ENCODE data around the gene ALLC. TPM values are rescaled to one million over a fixed set of nuclear protein-coding genes. Genes with fewer than 3 reads are reported as not detected.

Gene ALLC
- total and polyA plus RNA-seq, 4 donors = 0.09 to 1.4 (median 0.74) TPM

DNA sequence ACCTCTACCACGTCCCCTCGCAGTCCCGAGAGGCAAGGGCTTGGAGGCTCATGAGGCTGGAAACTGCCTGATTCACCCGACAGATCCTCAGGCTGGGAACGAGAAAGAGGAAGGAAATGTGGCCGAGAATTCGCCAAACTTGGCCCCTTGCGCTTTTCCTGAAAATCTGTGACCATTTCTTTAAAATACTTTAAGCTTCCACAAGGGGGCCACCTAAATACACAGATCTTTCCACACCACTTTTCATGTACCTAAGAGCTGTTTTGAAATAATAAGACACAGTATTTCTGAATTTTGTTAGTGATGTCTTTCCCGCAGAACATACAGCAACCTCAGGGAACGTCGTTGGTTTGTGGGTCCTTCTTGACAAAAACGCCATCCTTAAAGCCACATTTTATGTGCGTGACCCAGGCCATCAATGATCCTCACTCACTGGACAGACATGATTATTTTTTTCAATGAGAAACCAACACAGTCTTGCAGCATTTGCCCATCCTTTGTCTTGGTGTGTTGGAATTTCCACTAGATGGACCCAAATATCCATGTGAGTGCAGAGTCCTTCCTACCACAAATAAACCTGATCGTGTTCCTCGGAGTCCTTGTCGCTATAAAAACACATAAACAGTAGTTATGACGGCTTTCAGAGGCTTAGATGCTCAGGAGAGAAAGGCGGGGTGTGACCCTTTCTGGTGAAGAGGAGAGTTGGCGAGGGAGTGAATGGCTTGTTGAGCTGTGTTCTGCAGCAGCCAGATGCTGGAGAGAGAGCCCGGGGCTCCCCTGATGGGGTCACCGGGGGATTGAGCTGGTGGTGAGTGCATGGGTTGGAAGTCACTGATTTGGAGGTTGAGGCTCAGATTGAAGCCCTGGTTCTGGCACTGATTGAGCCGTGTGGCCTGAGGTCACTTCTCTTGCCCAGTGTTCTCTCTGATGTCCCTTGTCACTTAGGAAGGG is 70.4 kb downstream of the ALLC start:
- Histone ChIP-seq H3K27ac (ENCODE audit: low read depth in 1 of 2, low read length in 2 of 2) (no peak overlapping the region), H3K36me3 (ENCODE audit: control insufficient read depth in 4 of 4, insufficient read depth in 3 of 4, low read depth in 1 of 4, low read length in 3 of 4) (no peaks in the 10 kb centered on the region), H3K4me3 (ENCODE audit: low read depth in 1 of 3, low read length in 3 of 3) (no peak overlapping the region), H3K9ac (ENCODE audit: low read depth in 1 of 2, low read length in 2 of 2) (no peak overlapping the region), H3K9me3 (ENCODE audit: control insufficient read depth in 4 of 4, low read length in 3 of 4) (no peaks in the 10 kb centered on the region), H3K27me3 (ENCODE audit: control insufficient read depth in 4 of 4, insufficient read depth in 4 of 4, low read length in 3 of 4) (peaks cover 0 to 3% (median 0%) of the 10 kb centered on the region in 4 donors), H3K4me1 (ENCODE audit: control insufficient read depth in 4 of 4, insufficient read depth in 4 of 4, low read length in 3 of 4) (peaks cover 0 to 4% (median 0%) of the 10 kb centered on the region in 4 donors)
- WGBS = 37% methylated on average over 22 of the region's 22 CpGs
- DNase-seq (ENCODE audit: low spot score) = no peak
- TF ChIP-seq RXRA (IDR thresholded peaks at IDR 0.05) (no peak), RAD21 (IDR thresholded peaks at IDR 0.05) (peak; percentile 81), GABPA (IDR thresholded peaks at IDR 0.05 in 1 of 2, conservative IDR thresholded peaks at IDR 0.05 in 1 of 2) (no peak)
- TF ChIP-seq, protein P1, sequence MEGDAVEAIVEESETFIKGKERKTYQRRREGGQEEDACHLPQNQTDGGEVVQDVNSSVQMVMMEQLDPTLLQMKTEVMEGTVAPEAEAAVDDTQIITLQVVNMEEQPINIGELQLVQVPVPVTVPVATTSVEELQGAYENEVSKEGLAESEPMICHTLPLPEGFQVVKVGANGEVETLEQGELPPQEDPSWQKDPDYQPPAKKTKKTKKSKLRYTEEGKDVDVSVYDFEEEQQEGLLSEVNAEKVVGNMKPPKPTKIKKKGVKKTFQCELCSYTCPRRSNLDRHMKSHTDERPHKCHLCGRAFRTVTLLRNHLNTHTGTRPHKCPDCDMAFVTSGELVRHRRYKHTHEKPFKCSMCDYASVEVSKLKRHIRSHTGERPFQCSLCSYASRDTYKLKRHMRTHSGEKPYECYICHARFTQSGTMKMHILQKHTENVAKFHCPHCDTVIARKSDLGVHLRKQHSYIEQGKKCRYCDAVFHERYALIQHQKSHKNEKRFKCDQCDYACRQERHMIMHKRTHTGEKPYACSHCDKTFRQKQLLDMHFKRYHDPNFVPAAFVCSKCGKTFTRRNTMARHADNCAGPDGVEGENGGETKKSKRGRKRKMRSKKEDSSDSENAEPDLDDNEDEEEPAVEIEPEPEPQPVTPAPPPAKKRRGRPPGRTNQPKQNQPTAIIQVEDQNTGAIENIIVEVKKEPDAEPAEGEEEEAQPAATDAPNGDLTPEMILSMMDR (IDR thresholded peaks at IDR 0.05; ENCODE audit: low read depth, low read length, missing input control) = peak; percentile 65

DNA sequence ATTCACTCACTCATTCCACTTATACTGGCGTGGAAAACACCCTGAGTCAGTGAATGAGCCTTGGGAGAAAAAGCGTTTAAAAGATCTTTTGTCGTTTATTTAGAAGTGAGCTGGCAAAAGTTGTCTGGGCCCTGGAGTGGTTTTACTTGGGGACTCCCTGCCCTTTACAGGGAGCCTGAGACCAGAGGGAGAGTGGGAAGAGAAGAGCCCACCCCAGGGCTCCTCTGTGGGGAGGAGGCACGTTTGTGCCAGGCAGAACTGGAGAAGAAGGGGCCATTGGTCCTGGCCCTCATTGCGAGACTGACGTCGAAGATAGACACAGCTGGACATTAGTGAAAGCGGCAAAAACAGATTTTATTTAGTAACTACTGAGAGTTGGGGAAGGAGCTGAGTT is 71.1 kb downstream of the ALLC start:
- Histone ChIP-seq H3K36me3 (ENCODE audit: control insufficient read depth in 4 of 4, insufficient read depth in 3 of 4, low read depth in 1 of 4, low read length in 3 of 4) (no peaks in the 10 kb centered on the region), H3K27ac (ENCODE audit: low read depth in 1 of 2, low read length in 2 of 2) (no peak overlapping the region), H3K9me3 (ENCODE audit: control insufficient read depth in 4 of 4, low read length in 3 of 4) (no peaks in the 10 kb centered on the region), H3K27me3 (ENCODE audit: control insufficient read depth in 4 of 4, insufficient read depth in 4 of 4, low read length in 3 of 4) (peaks cover 0 to 3% (median 0%) of the 10 kb centered on the region in 4 donors), H3K4me3 (ENCODE audit: low read depth in 1 of 3, low read length in 3 of 3) (no peak overlapping the region), H3K4me1 (ENCODE audit: control insufficient read depth in 4 of 4, insufficient read depth in 4 of 4, low read length in 3 of 4) (peaks cover 0 to 4% (median 0%) of the 10 kb centered on the region in 4 donors), H3K9ac (ENCODE audit: low read depth in 1 of 2, low read length in 2 of 2) (no peak overlapping the region)
- TF ChIP-seq JUND (IDR thresholded peaks at IDR 0.05) (no peak), RXRA (IDR thresholded peaks at IDR 0.05) (no peak), TAF1 (conservative IDR thresholded peaks at IDR 0.05) (no peak), HNF4G (IDR thresholded peaks at IDR 0.05) (no peak), FOXA2 (IDR thresholded peaks at IDR 0.05) (no peak), NR2F2 (IDR thresholded peaks at IDR 0.05) (no peak), SP1 (IDR thresholded peaks at IDR 0.05) (no peak), YY1 (IDR thresholded peaks at IDR 0.05) (no peak), HNF4A (conservative IDR thresholded peaks at IDR 0.05) (no peak), EGR1 (IDR thresholded peaks at IDR 0.05; ENCODE audit: low read depth in 2 of 2) (no peak), RAD21 (IDR thresholded peaks at IDR 0.05) (no peak), FOXA1 (IDR thresholded peaks at IDR 0.05) (no peak), GABPA (IDR thresholded peaks at IDR 0.05 in 1 of 2, conservative IDR thresholded peaks at IDR 0.05 in 1 of 2) (no peak)
- TF ChIP-seq, protein P2, sequence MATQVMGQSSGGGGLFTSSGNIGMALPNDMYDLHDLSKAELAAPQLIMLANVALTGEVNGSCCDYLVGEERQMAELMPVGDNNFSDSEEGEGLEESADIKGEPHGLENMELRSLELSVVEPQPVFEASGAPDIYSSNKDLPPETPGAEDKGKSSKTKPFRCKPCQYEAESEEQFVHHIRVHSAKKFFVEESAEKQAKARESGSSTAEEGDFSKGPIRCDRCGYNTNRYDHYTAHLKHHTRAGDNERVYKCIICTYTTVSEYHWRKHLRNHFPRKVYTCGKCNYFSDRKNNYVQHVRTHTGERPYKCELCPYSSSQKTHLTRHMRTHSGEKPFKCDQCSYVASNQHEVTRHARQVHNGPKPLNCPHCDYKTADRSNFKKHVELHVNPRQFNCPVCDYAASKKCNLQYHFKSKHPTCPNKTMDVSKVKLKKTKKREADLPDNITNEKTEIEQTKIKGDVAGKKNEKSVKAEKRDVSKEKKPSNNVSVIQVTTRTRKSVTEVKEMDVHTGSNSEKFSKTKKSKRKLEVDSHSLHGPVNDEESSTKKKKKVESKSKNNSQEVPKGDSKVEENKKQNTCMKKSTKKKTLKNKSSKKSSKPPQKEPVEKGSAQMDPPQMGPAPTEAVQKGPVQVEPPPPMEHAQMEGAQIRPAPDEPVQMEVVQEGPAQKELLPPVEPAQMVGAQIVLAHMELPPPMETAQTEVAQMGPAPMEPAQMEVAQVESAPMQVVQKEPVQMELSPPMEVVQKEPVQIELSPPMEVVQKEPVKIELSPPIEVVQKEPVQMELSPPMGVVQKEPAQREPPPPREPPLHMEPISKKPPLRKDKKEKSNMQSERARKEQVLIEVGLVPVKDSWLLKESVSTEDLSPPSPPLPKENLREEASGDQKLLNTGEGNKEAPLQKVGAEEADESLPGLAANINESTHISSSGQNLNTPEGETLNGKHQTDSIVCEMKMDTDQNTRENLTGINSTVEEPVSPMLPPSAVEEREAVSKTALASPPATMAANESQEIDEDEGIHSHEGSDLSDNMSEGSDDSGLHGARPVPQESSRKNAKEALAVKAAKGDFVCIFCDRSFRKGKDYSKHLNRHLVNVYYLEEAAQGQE (IDR thresholded peaks at IDR 0.05) = no peak
- TF ChIP-seq, protein P3, sequence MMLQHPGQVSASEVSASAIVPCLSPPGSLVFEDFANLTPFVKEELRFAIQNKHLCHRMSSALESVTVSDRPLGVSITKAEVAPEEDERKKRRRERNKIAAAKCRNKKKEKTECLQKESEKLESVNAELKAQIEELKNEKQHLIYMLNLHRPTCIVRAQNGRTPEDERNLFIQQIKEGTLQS (IDR thresholded peaks at IDR 0.05) = no peak
- TF ChIP-seq, protein P4, sequence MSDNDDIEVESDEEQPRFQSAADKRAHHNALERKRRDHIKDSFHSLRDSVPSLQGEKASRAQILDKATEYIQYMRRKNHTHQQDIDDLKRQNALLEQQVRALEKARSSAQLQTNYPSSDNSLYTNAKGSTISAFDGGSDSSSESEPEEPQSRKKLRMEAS (IDR thresholded peaks at IDR 0.05) = no peak
- TF ChIP-seq, protein P1 (IDR thresholded peaks at IDR 0.05; ENCODE audit: low read depth, low read length, missing input control) = no peak
- TF ChIP-seq, protein P5, sequence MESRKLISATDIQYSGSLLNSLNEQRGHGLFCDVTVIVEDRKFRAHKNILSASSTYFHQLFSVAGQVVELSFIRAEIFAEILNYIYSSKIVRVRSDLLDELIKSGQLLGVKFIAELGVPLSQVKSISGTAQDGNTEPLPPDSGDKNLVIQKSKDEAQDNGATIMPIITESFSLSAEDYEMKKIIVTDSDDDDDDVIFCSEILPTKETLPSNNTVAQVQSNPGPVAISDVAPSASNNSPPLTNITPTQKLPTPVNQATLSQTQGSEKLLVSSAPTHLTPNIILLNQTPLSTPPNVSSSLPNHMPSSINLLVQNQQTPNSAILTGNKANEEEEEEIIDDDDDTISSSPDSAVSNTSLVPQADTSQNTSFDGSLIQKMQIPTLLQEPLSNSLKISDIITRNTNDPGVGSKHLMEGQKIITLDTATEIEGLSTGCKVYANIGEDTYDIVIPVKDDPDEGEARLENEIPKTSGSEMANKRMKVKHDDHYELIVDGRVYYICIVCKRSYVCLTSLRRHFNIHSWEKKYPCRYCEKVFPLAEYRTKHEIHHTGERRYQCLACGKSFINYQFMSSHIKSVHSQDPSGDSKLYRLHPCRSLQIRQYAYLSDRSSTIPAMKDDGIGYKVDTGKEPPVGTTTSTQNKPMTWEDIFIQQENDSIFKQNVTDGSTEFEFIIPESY (IDR thresholded peaks at IDR 0.05) = no peak
- DNase-seq (ENCODE audit: low spot score) = no peak
- WGBS = 80% methylated on average over 8 of the region's 8 CpGs

Measured in liver (tissue), 9 donors.